Activated CD8-positive, alpha-beta memory T cell treated with anti-CD3 and anti-CD28 coated beads, Interleukin-2, amount 50 U/mL, for 24 hours (primary cell): Measurements from ENCODE around the gene GOLGA6L25.
"Not testable (repeated sequence)": the region's sequence is repeated elsewhere in the genome, so short reads cannot be mapped to it uniquely, and the experiment has no call there.

ENCODE experiments used
- DNase-seq: peaks from one replicate; pipeline ENCODE4 v3.0.0-alpha.2; 2020; ENCODE audit errors: extremely low read depth

The GOLGA6L25 gene, protein sequence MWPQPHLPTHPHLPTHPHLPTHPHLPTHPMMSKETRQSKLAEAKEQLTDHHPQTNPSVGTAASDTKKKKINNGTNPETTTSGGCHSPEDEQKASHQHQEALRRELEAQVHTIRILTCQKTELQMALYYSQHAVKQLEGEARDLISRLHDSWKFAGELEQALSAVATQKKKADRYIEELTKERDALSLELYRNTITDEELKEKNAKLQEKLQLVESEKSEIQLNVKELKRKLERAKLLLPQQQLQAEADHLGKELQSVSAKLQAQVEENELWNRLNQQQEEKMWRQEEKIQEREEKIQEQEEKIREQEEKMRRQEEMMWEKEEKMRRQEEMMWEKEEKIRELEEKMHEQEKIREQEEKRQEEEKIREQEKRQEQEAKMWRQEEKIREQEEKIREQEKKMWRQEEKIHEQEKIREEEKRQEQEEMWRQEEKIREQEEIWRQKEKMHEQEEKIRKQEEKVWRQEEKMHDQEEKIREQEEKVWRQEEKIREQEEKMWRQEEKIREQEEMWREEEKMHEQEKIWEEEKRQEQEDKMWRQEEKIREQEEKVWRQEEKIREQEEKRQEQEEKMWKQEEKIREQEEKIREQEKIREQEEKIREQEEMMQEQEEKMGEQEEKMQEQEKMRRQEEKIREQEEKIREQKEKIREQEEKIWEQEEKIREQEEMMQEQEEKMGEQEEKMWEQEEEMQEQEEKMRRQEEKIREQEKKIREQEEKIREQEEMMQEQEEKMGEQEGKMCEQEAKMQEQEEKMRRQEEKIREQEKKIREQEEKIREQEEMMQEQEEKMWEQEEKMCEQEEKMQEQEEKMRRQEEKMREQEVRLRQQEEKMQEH

DNA sequence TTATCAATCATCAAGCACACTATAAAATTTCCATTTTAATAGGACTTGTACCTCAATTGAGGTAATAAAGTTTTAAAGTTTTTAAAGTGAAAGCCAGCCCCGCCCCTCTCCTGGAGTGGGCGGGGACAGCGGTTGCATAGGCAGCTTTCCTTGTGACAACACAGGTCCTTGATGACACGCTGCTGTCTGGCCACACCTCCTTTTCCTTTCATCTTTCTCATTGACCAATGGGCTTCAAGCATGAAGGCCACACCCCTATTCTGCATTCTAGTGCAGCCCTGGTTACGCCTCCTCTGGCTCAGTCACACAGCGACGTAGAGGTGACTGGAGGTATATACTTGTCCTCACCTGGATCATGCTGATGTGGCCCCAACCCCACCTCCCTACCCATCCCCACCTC lies at the start of gene GOLGA6L25:
Gene GOLGA6L25, plus strand, starts transcription at position 301 of the 400 bp plus-strand sequence. Its CDS starts 61 bp downstream, at position 362.
- DNase-seq: not testable (repeated sequence)

DNA sequence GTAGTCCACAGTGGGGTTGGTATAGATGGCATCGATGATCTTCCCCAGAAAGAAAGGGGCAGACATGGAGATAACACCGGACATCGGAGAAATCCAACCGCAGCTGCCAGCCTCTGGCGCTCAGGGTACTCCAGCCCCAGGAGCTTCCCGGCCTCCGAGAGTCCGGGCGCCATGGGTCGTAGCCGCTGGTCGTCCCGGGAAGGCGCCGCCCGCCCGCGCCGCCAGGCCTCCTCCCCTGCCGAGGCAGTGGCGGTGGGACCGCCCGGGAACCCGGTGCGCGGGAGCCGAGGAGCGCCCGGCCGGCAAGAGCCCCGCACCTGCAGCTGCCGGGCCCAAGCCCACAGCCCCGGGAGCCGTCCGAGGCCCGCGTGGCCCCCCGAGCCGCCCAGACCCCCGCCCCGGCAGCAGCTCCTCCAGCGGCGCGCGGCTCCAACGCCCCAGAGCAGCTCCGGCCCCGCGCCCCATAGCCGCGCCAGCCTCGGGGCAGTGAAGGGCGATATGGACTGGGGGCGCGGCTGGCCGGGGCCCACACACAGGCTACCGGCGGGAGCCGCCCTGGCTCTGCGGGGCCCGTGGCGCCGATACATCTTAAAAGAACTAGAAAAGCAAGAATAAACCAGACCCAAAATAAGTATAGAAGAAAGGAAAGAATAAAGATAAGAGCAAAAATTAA lies 45.0 kb upstream of the GOLGA6L25 start:
- not testable (repeated sequence) for DNase-seq

DNA sequence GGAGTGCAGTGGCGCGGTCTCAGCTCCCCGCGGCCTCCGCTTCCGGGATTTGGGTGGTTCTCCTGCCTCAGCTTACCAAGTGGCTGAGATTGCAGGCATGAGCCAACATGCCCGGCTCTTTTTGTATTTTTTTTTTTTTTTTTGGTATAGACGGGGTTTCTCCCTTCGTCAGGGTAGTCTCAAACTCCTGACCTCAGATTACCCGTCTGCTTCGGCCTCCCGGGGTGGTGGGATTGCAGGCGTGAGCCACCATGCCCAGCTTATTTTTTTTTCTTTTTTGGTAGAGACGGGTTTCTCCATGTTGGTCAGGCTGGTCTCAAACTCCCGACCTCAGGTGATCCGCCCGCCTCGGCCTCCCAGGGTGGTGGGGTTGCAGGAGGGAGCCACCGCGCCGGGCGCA lies 39.2 kb upstream of the GOLGA6L25 start:
- not testable (repeated sequence) for DNase-seq

DNA sequence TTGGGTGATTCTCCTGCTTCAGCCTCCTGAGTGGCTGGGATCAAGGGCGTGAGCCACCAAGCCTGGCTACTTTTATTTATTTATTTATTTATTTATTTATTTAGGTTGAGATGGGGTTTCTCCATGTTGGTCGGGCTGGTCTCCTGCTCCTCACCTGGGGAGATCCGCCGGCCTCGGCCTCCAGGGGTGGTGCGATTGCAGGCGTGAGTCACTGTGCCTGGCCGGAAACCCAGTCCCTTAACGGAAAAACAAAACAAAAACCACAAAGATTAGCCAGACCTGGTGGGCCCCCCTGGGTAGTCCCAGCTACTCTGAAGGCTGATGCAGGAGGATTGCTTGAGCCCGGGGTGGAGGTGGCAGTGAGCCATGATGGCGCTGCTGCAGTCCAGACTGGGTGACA lies 38.2 kb upstream of the GOLGA6L25 start:
- not testable (repeated sequence) for DNase-seq

DNA sequence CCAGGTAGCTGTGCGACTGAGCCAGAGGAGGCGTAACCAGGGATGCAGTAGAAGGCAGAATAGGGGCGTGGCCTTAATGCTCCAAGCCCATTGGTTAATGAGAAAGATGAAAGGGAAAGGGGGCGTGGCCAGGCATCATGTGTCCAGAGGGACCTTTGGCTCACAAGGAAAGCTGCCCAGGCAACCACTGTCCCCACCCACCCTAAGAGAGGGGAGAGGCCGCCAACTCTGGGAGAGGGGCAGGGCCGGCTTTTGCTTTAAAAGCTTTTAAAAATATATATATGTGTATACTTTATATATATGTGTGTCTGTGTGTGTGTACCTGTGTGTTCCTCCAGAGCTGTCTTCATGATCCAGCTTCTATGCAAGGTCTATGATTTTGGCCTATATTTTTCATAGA lies 20.4 kb upstream of the GOLGA6L25 start, which contains the start of gene GOLGA8G:
Gene GOLGA8G, minus strand, starts transcription at position 18 of the 400 bp plus-strand sequence. CDS start 62 bp downstream, outside the sequence.
- not testable (repeated sequence) for DNase-seq

DNA sequence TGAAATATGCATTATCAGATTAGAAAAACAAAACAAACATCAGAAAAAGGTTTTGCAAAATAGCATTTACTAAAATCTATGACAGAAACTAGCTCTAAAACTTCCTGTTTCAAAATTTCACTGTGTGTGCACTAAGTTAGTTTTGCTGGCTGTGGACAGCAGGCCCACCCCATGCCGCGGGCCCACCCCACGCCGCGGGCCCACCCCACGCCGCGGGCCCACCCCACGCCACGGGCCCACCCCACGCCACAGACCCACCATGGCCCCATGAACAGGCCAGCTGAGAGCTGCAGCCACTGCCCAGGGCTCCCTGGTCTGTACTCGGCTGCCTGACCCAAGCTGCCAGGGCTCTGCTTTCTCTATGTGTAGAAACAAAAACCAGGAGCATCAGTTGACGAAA lies 20.0 kb downstream of the GOLGA6L25 start:
- DNase-seq: not testable (repeated sequence)

DNA sequence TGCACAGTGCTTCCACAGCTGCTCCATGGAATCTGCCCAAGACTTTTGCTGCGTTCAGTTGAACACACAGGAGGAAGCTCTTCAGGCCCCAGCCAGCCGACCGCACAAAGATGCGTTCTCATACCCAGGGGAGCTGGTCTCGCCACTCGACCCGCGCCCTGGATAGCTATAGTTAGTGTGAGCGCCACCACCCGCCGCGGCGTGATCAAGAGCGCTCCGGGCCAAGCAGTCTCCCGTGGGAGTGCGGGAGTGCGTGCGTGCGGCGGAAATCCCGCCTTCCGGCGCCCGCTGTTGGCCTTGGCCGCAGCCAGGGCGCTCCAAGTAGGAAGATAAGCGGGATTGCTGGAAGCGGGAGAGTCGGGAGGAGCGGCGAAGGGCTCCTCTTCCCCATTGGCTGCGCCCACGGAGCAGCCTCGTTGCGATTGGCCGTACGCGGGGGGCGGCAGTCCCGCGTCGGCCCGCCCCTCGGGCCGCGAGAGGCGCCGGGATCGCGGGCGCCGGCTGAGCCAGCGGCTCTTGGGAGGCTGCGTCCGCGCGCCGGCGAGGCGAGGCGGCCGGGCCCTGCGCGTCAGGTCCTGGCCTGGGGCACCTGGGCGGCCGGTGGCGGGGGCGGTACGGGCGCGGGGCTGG lies 35.7 kb downstream of the GOLGA6L25 start:
- DNase-seq: not testable (repeated sequence)

DNA sequence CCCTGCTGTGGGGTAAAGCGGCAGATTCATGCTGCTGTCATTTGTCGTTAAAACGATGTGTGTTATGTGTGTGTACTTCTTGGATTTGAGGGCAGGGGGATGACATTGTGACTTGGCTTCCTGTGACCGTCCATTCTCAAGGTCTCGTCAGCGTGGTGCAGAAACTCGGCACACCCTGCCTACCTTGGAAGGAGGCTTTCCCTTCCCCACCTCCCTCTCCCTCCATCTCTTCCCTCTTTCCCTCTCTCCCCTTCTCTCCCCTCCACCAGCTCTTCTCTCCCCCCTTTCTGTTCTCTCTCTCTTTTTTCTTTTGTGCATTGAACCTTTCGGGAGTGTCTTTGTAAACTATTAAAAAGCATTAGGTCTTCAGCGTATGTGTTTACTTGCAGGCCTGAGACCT lies 36.4 kb downstream of the GOLGA6L25 start:
- DNase-seq: not testable (repeated sequence)

DNA sequence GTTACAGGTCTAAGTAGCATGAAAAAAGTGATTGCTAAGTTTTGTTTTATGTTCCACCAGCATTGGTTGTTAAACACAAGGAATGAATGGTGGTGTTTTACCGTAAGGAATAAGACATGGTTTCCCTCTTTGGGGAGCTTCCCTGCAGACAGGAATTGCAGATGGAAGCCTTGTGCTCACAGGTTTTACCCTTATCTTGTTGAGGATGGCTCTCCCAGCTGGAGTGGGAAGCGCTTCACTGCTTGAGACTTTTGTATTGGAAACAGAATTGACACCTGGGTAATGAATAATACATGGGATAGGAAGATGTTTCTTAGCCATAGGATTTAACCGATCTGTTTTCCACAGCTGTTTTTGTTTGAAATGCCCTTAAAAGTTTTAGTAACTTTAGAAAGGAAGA lies 39.0 kb downstream of the GOLGA6L25 start:
- not testable (repeated sequence) for DNase-seq

DNA sequence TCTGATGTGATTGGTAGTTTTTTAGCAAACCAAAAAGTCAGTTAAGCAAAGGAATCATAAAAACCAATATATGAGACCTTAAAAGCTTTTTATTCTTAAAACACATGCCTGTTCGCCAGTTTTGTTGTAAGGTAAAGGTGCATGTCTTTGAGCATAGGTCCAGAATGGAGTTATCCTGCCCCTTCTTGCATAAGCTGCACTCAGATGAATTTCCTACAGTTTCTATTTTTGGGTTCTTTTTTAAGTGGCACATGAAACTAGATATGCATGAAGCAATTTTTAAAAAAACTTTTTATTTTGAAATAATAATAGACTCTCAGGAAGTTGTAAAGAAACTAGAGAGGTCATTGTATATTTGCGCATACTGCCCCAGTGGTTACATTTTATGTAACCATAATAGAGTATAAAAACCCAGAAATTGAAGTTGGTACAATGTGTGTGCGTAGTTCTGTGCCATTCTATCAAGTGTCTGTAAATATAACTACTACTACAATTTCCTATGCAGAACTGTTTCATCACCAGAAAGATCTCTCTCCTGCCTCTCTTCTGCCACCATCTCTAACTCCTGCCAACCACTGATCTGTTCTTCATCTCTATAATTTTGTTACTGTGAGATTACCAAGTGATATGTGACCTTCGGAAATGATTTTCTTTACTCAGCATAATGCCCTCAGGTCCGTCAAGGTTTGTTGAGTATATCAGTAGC lies 40.2 kb downstream of the GOLGA6L25 start:
- not testable (repeated sequence) for DNase-seq

DNA sequence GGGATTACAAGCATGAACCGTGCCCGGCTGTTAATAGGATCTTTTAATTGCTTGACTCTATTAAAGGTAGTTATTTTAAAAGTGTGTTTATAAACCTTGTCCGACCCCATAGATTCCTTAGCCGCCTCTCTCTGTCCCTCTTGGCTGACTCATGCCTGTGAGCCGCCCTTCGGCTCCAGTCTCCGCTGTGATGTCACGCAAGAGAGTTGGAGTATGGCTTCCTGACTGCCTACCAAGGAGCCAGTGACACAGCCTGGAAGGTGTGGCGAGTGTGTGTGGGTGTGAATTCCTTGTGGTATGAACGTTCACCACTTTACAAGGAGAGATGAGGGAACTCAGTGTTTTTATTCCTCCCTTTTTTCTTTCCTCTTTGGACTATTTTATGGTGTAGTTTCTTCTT lies 44.1 kb downstream of the GOLGA6L25 start:
- not testable (repeated sequence) for DNase-seq

DNA sequence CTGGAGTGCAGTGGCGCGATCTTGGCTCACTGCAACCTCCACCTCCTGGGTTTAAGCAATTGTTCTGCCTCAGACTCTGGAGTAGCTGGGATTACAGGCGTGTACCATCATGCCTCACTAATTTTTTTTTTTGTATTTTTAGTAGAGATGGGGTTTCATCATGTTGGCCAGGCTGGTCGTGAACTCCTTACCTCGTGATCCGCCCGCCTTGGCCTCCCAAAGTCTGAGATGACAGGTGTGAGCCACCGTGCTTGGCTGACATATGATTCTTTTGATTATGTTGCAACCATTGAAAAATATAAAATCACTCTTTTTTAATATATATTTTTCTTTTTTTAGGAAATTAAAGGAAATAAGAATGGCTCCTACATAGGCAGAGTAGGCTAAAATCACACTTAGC lies 44.8 kb downstream of the GOLGA6L25 start:
- DNase-seq: not testable (repeated sequence)

DNA sequence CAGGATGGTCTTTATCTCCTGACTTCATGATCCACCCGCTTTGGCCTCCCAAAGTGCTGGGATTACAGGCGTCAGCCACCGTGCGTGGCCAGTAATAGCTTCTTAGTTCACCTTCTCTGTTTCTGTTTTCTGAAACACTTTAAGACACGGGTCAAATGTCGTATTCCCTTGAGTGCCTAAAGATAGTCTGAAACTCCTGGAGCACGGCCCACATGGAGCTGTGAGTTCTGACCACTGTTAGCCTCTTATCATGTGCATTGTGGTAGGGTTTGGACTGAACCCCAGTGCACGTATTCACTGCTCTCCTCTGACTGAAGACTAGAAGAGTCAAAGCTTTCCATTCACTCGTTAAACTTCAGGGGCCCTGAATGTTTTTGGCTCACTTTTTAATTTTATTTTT lies 48.8 kb downstream of the GOLGA6L25 start:
- DNase-seq: not testable (repeated sequence)
